Islet precursor cell (in vitro differentiated cells): Measurements from ENCODE around the gene GLA.

Source experiments
- DNase-seq: peaks from one replicate; pipeline ENCODE4 v3.0.0-alpha.2; 2018

GLA gene

GRCh38 chrX:101407748-101408531, at the start of gene GLA, which contains the start of gene HNRNPH2:
TSS of gene GLA (minus strand) at chrX:101407925. CDS start at chrX:101407903, 22 bp downstream.
TSS of gene HNRNPH2 (plus strand) at chrX:101408222. CDS start at chrX:101411989, 3,767 bp downstream.
- DNase-seq = peak; percentile 94

- no peak for DNase-seq
Observed at GRCh38 chrX:101452056-101452455, 44.3 kb upstream of the GLA start.

GRCh38 chrX:101450961-101451360, 43.2 kb upstream of the GLA start:
- no peak for DNase-seq

- DNase-seq = no peak
Observed at GRCh38 chrX:101450085-101450484, 42.4 kb upstream of the GLA start.

- no peak for DNase-seq
Observed at GRCh38 chrX:101449279-101449678, 41.6 kb upstream of the GLA start.

GRCh38 chrX:101442085-101442484, 34.4 kb upstream of the GLA start:
- DNase-seq = no peak

GRCh38 chrX:101430457-101431078, 22.8 kb upstream of the GLA start:
- no peak for DNase-seq

GRCh38 chrX:101429934-101430333, 22.2 kb upstream of the GLA start:
- DNase-seq = no peak

- DNase-seq = no peak
Observed at GRCh38 chrX:101427954-101428353, 20.2 kb upstream of the GLA start.

- DNase-seq = peak; percentile 53
Observed at GRCh38 chrX:101419489-101419888, 11.8 kb upstream of the GLA start.

- DNase-seq = peak; percentile 81
Observed at GRCh38 chrX:101417981-101418841, 10.5 kb upstream of the GLA start.

- DNase-seq = no peak
Observed at GRCh38 chrX:101417190-101417589, 9.5 kb upstream of the GLA start.

- no peak for DNase-seq
Observed at GRCh38 chrX:101416691-101417090, 9.0 kb upstream of the GLA start.

GRCh38 chrX:101415180-101416145, 7.7 kb upstream of the GLA start:
- peak; percentile 60 for DNase-seq

GRCh38 chrX:101411984-101412383, 4.3 kb upstream of the GLA start:
- peak; percentile 14 for DNase-seq

GRCh38 chrX:101410461-101410860, 2.7 kb upstream of the GLA start:
- peak; percentile 21 for DNase-seq

- DNase-seq = no peak
Observed at GRCh38 chrX:101409043-101409442, 1.3 kb upstream of the GLA start.

- no peak for DNase-seq
Observed at GRCh38 chrX:101408532-101408841, 762 bp upstream of the GLA start.

GRCh38 chrX:101407167-101407747, 468 bp downstream of the GLA start:
- DNase-seq = no peak

GRCh38 chrX:101399825-101400224, 7.9 kb downstream of the GLA start:
- DNase-seq = no peak

- no peak for DNase-seq
Observed at GRCh38 chrX:101398694-101399093, 9.0 kb downstream of the GLA start.

GRCh38 chrX:101397779-101398178, 9.9 kb downstream of the GLA start:
- no peak for DNase-seq
